NCI-H128 (cell line): Measurements from ENCODE around the gene SYT8.

Experiments used
- DNase-seq: peaks from one replicate; lab custom pipeline; 2025; ENCODE audit not compliant: unreplicated experiment; lab: John Stamatoyannopoulos, UW

The SYT8 gene

GRCh38 chr11:1858154-1858553 lies 23.4 kb downstream of the SYT8 start:
- no peak for DNase-seq

GRCh38 chr11:1858576-1858975 lies 23.8 kb downstream of the SYT8 start:
- DNase-seq: no peak

- no peak for DNase-seq
These were observed 24.2 kb downstream of the SYT8 start for GRCh38 chr11:1859004-1859403.

- DNase-seq: no peak
These were observed 25.3 kb downstream of the SYT8 start for GRCh38 chr11:1860108-1860507.

- no peak for DNase-seq
These were observed 26.9 kb downstream of the SYT8 start for GRCh38 chr11:1861435-1862411.

GRCh38 chr11:1862588-1863351 lies 28.0 kb downstream of the SYT8 start:
- DNase-seq: no peak

- DNase-seq: no peak
These were observed 28.8 kb downstream of the SYT8 start for GRCh38 chr11:1863352-1864216.

- DNase-seq: no peak
These were observed 29.4 kb downstream of the SYT8 start for GRCh38 chr11:1864231-1864630.

GRCh38 chr11:1864831-1865665 lies 30.3 kb downstream of the SYT8 start:
- DNase-seq: no peak

- DNase-seq: no peak
These were observed 31.4 kb downstream of the SYT8 start for GRCh38 chr11:1866226-1866625.

- no peak for DNase-seq
These were observed 32.0 kb downstream of the SYT8 start for GRCh38 chr11:1866776-1867175.

GRCh38 chr11:1867381-1867780 lies 32.6 kb downstream of the SYT8 start:
- DNase-seq: no peak

GRCh38 chr11:1868056-1868635 lies 33.4 kb downstream of the SYT8 start:
- no peak for DNase-seq

GRCh38 chr11:1868636-1869291 lies 34.0 kb downstream of the SYT8 start:
- no peak for DNase-seq

- DNase-seq: no peak
These were observed 34.9 kb downstream of the SYT8 start for GRCh38 chr11:1869427-1870325.

GRCh38 chr11:1870326-1870696 lies 35.5 kb downstream of the SYT8 start:
- no peak for DNase-seq

- DNase-seq: no peak
These were observed 36.1 kb downstream of the SYT8 start for GRCh38 chr11:1870721-1871466.

GRCh38 chr11:1871531-1871930 lies 36.7 kb downstream of the SYT8 start:
- DNase-seq: no peak
